Lung (tissue), 12 donors: ENCODE measurements around the gene SH3PXD2B. TPM values are rescaled to one million over a fixed set of nuclear protein-coding genes. Genes with fewer than 3 reads are reported as not detected.
"Not testable (repeated sequence)": the region's sequence is repeated elsewhere in the genome, so short reads cannot be mapped to it uniquely, and the experiment has no call there.

Source experiments
- ATAC-seq: fragments of 200-7000 bp; cut with Tn5 transposase; one replicate; pipeline ENCODE4 v1.9.1; 2020; ENCODE audit warnings: moderate number of reproducible peaks; ENCODE audit not compliant: insufficient read depth, low FRiP score
- DNase-seq, 3 donors: peaks; one replicate each; pipeline ENCODE4 v3.0.0-alpha.2; 2013 to 2017
- H3K27ac ChIP-seq, 2 donors: one replicate each; pipeline ENCODE4 v1.5.1; 2013; ENCODE audit warnings: mild to moderate bottlenecking in 2 of 2, moderate library complexity in 2 of 2, control low read depth in 1 of 2, inconsistent platforms in 1 of 2, low read depth in 1 of 2, low read length in 1 of 2
- H3K27me3 ChIP-seq, 3 donors: one replicate each; pipeline ENCODE4 v1.5.1; 2013; ENCODE audit warnings: low read length in 2 of 3; ENCODE audit not compliant: control insufficient read depth in 3 of 3, insufficient read depth in 3 of 3
- H3K36me3 ChIP-seq, 4 donors: one replicate each; pipeline ENCODE4 v1.5.1; 2013; ENCODE audit warnings: low read length in 4 of 4, mild to moderate bottlenecking in 1 of 4, moderate library complexity in 1 of 4; ENCODE audit not compliant: control insufficient read depth in 4 of 4, insufficient read depth in 4 of 4
- H3K4me1 ChIP-seq, 5 donors: one replicate each; pipeline ENCODE4 v1.5.1; 2013; ENCODE audit warnings: low read length in 5 of 5, mild to moderate bottlenecking in 2 of 5, moderate library complexity in 1 of 5; ENCODE audit not compliant: control insufficient read depth in 5 of 5, insufficient read depth in 5 of 5
- H3K4me3 ChIP-seq: one replicate; pipeline ENCODE4 v1.5.1; 2013; ENCODE audit warnings: mild to moderate bottlenecking, control low read depth, moderate library complexity
- H3K9ac ChIP-seq, 2 donors: one replicate each; pipeline ENCODE4 v1.5.1; 2013; ENCODE audit warnings: low read length in 2 of 2, control low read depth in 1 of 2; ENCODE audit not compliant: insufficient read depth in 1 of 2
- H3K9me3 ChIP-seq, 4 donors: one replicate each; pipeline ENCODE4 v1.5.1; 2013; ENCODE audit warnings: low read length in 3 of 4, mild to moderate bottlenecking in 1 of 4, moderate library complexity in 1 of 4; ENCODE audit not compliant: control insufficient read depth in 4 of 4, insufficient read depth in 3 of 4
- CTCF ChIP-seq: IDR thresholded peaks from 2 replicates; pipeline ENCODE4 v1.5.1; 2012; ENCODE audit warnings: mild to moderate bottlenecking; ENCODE audit errors: control extremely low read depth, extremely low read depth
- WGBS, 2 donors: extraction: QIAGEN DNeasy Blood & Tissue Kit; methylation state at CpG; one replicate each; pipeline ENCODE4 v1.1.7; 2013; 5-methylcytosine and 5-hydroxymethylcytosine counted together
- polyA plus RNA-seq, 2 donors: library from polyadenylated mRNA; stranded (reverse); fragments of 200-250 nt; gene quantifications; one replicate each; pipeline ENCODE4 v1.2.1, GENCODE V29; 2013
- total RNA-seq, 2 donors: library from RNA; depleted of rRNA in 1 of 2; stranded (reverse); fragments of >200 nt in 1 of 2; gene quantifications; one replicate each; pipeline ENCODE4 v1.2.1, GENCODE V29; 2014 to 2021
- donor health status: control.
- donor health status: control.
- donor health status: Bipolar disorder and iron deficiency.
- donor health status: healthy.
- donor health status: DM: yes; HTN: yes; CAD: no.

Gene SH3PXD2B
- total and polyA plus RNA-seq, 4 donors = 8.0 to 56.0 (median 21.4) TPM

DNA sequence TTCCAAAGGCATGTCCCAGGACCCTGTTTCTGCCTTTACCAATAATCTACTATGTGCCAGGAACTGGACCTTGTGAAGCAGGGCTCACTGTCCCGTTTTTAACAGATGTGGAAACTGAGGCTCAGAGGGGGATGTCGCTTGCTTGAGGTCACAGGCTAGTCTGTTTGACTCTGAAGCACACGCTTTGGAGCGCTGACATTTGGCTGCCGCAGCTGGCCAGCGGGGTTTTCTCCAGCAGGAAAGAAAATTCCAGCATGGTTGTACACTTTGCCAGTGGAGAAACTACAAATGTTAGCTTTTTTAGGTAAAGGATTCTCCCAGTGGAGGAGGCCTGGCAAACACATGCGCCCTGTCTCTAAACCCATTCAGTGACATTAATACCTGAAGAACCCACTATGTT, 50.5 kb downstream of the SH3PXD2B start:
- Histone ChIP-seq H3K9ac (peak overlapping the region in 1 of 2 donors; percentile 78), H3K4me1 (peaks cover 0 to 38% (median 21%) of the 10 kb centered on the region in 5 donors)
- no peak for TF ChIP-seq CTCF

DNA sequence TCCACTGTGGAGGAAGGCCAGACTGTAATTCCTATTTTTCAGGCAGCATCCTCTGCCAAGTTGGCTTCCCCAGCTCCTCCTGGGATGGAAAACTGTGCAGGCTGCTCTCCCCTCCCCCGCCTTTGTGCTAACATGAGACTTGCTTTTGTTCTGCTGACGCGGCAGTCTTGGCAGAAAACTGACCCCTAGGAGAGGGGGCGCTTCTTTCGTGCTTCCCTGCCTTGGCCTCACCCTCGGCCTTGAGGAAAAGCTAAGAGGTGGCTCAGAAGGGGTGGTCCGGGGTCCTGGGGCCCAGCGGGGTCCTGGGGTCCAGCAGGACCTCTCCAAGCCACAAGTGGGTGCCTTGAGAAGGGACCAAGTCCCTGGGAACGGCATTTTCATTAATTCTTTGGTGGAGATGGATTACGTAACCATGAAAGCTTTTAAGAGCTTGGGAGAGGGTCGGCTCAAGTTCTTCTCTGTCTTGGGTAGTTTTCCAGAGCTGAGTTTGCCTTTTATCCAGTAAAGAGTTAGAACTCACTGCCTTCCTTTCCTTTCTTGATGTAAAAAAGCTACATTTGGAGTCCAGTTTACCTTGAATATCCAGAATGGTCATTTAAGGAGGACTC, 51.0 kb downstream of the SH3PXD2B start:
- Histone ChIP-seq H3K4me3 (no peak overlapping the region), H3K27ac (no peak overlapping the region), H3K9me3 (no peaks in the 10 kb centered on the region), H3K9ac (peak overlapping the region in 1 of 2 donors; percentile 78), H3K36me3 (peaks cover 0 to 6% (median 2%) of the 10 kb centered on the region in 4 donors), H3K27me3 (no peaks in the 10 kb centered on the region), H3K4me1 (peaks cover 0 to 38% (median 21%) of the 10 kb centered on the region in 5 donors)
- no peak for TF ChIP-seq CTCF
- DNase-seq (peak; percentile 96 to 99 (median 99)), ATAC-seq (peak; percentile 62)
- 54 to 60% methylated on average over 11 of the region's 11 CpGs for WGBS, 2 donors

More for the DNA sequence above, 50.5 kb downstream of the SH3PXD2B start:
- H3K4me3 ChIP-seq = no peak overlapping the region
- DNase-seq = peak in 2 of 3 donors; percentile 40 to 63
- WGBS, 2 donors = 81 to 82% methylated on average over 7 of the region's 7 CpGs
- peaks cover 0 to 6% (median 2%) of the 10 kb centered on the region in 4 donors for H3K36me3 ChIP-seq
- no peaks in the 10 kb centered on the region for H3K9me3 ChIP-seq
- H3K27ac ChIP-seq = peak overlapping the region in 1 of 2 donors; percentile 47
- no peaks in the 10 kb centered on the region for H3K27me3 ChIP-seq
- ATAC-seq = no peak

DNA sequence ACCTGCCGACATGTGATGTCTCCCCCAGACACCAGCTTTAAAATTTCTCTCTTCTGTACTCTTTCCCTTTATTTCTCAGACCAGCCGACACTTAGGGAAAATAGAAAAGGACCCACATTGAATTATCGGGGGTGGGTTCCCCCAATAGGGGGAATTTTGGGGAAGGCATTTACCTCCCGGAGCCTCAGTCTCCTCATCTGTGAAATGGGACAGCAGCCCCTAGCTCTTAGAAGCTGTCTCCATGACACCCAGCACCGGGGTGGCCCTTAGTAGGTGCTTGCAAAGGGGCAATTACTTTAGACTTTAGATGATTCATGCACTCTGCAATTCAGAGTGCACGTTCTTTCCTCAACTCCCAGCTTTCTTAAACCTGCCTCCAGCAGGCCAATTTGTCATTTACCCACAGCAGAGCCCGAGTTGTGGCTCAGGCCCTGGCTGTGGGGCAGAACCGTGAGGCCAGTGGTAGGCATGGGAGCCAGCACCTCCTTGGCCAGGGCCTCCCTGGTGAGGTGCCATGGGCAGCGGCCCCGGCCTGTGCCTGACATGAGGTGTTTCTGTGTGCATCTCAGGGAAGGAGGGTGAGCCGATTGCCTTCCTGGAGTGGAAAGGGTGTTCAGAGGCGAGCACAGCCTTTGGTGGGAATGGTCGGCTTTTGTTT, 51.7 kb downstream of the SH3PXD2B start:
- Histone ChIP-seq H3K4me1 (peaks cover 0 to 35% (median 21%) of the 10 kb centered on the region in 5 donors), H3K36me3 (peaks cover 0 to 6% (median 2%) of the 10 kb centered on the region in 4 donors), H3K4me3 (no peak overlapping the region), H3K27ac (no peak overlapping the region), H3K27me3 (no peaks in the 10 kb centered on the region), H3K9me3 (no peaks in the 10 kb centered on the region), H3K9ac (peak overlapping the region in 1 of 2 donors; percentile 78)
- WGBS, 2 donors = 73 to 84% methylated on average over 13 of the region's 13 CpGs
- DNase-seq = no peak
- no peak for ATAC-seq
- no peak for TF ChIP-seq CTCF

GRCh38 chr5:172402031-172402430, 52.3 kb downstream of the SH3PXD2B start:
- H3K36me3 ChIP-seq, DNase-seq, ATAC-seq, H3K9ac ChIP-seq, H3K9me3 ChIP-seq, H3K27ac ChIP-seq, H3K27me3 ChIP-seq, H3K4me3 ChIP-seq: not testable (repeated sequence)
- 94 to 95% methylated on average over 6 of the region's 6 CpGs for WGBS, 2 donors
- peaks cover 0 to 29% (median 17%) of the 10 kb centered on the region in 5 donors for H3K4me1 ChIP-seq
